Measurements from ENCODE around the gene ZNF143.
A peak's percentile ranks its signal among the peaks of the same experiment; 100 is the strongest.
"Not testable (repeated sequence)": the region's sequence is repeated elsewhere in the genome, so short reads cannot be mapped to it uniquely, and the experiment has no call there.

ZNF143 gene

GRCh38 chr11:9498457-9499078, 37.8 kb downstream of the ZNF143 start:
- DNase-seq: no peak

GRCh38 chr11:9506489-9507276, 45.9 kb downstream of the ZNF143 start:
- DNase-seq: peak; percentile 69

- DNase-seq: no peak
Observed at GRCh38 chr11:9507277-9507580, 46.4 kb downstream of the ZNF143 start.

GRCh38 chr11:9509041-9509440, 48.2 kb downstream of the ZNF143 start:
- DNase-seq: no peak

- no peak for DNase-seq
Observed at GRCh38 chr11:9512370-9513019, 51.7 kb downstream of the ZNF143 start.

GRCh38 chr11:9514576-9514975, 53.8 kb downstream of the ZNF143 start:
- DNase-seq: not testable (repeated sequence)

GRCh38 chr11:9516113-9516512, 55.3 kb downstream of the ZNF143 start:
- DNase-seq: no peak

- no peak for DNase-seq
Observed at GRCh38 chr11:9518835-9519410, 58.1 kb downstream of the ZNF143 start.

- no peak for DNase-seq
Observed at GRCh38 chr11:9524001-9524400, 63.2 kb downstream of the ZNF143 start.

- no peak for DNase-seq
Observed at GRCh38 chr11:9525116-9525515, 64.3 kb downstream of the ZNF143 start.

- DNase-seq: peak; percentile 67
Observed at GRCh38 chr11:9527481-9528135, 66.8 kb downstream of the ZNF143 start.

- DNase-seq: no peak
Observed at GRCh38 chr11:9528136-9528501, 67.3 kb downstream of the ZNF143 start.

- DNase-seq: no peak
Observed at GRCh38 chr11:9528573-9529333, 67.9 kb downstream of the ZNF143 start.

- no peak for DNase-seq
Observed at GRCh38 chr11:9529334-9529650, 68.5 kb downstream of the ZNF143 start.

- DNase-seq: no peak
Observed at GRCh38 chr11:9530020-9530621, 69.3 kb downstream of the ZNF143 start.

GRCh38 chr11:9530901-9531625, 70.3 kb downstream of the ZNF143 start:
- no peak for DNase-seq

GRCh38 chr11:9533058-9533457, 72.2 kb downstream of the ZNF143 start:
- DNase-seq: no peak

- DNase-seq: no peak
Observed at GRCh38 chr11:9533736-9534473, 73.1 kb downstream of the ZNF143 start.

GRCh38 chr11:9535189-9535781, 74.5 kb downstream of the ZNF143 start:
- peak; percentile 73 for DNase-seq

- DNase-seq: no peak
Observed at GRCh38 chr11:9538548-9538947, 77.7 kb downstream of the ZNF143 start.

Measured in HCEC 1CT (cell line).